Suprapubic skin (tissue), 3 donors: ENCODE data around the gene PLCL1.

Experiments
- CTCF ChIP-seq, 2 donors: fragments of 200-600 bp in 1 of 2; fragments of 450-650 bp in 1 of 2; sonication (generic) in 1 of 2; IDR thresholded peaks; one replicate each; pipeline ENCODE4 v1.5.1; 2016 to 2019; ENCODE audit warnings: antibody characterized with exemption in 2 of 2, mild to moderate bottlenecking in 1 of 2, moderate library complexity in 1 of 2
- EP300 ChIP-seq: sonication (generic); formaldehyde crosslinking; IDR thresholded peaks from one replicate; pipeline ENCODE4 v1.6.1; 2017; ENCODE audit warnings: antibody characterized with exemption
- POLR2A ChIP-seq, 2 donors: fragments of 450-650 bp; IDR thresholded peaks; one replicate each; pipeline ENCODE4 v1.6.1; 2017; ENCODE audit warnings: antibody characterized with exemption in 2 of 2, mild to moderate bottlenecking in 2 of 2, moderate library complexity in 2 of 2

GRCh38 chr2:197913084-197913483, 108.7 kb downstream of the PLCL1 start:
- TF ChIP-seq EP300 (no peak), CTCF (IDR thresholded peaks at IDR 0.05) (no peak), POLR2A (IDR thresholded peaks at IDR 0.05) (no peak)
